ENCODE measurements around the gene EYS. TPM values are rescaled to one million over a fixed set of nuclear protein-coding genes. Genes with fewer than 3 reads are reported as not detected.

EYS gene
- total and polyA plus RNA-seq, 9 of the 15 experiments (the other 6 are each of a cell fraction or from before 2014, with no cell fraction given) = 0.03 to 0.36 (median 0.10) TPM; not detected in 2

- no peak for TF ChIP-seq BHLHE40 (IDR thresholded peaks at IDR 0.05; ENCODE audit: low read length)
- no peak for TF ChIP-seq PHB2 (IDR thresholded peaks at IDR 0.05; ENCODE audit: low read depth)
- TF ChIP-seq NUFIP1 (IDR thresholded peaks at IDR 0.05; ENCODE audit: partially characterized antibody) = no peak
- TF ChIP-seq HNRNPLL (IDR thresholded peaks at IDR 0.05; ENCODE audit: low read depth, low read length, poor library complexity, severe bottlenecking) = no peak
- TF ChIP-seq GTF3C2 (IDR thresholded peaks at IDR 0.05; ENCODE audit: borderline replicate concordance, extremely low read depth, insufficient read length) = no peak
- no peak for TF ChIP-seq CTBP1 (IDR thresholded peaks at IDR 0.05; ENCODE audit: borderline replicate concordance)
- no peak for TF ChIP-seq ESRRB (CRISPR knock-in tag; IDR thresholded peaks at IDR 0.05; ENCODE audit: borderline replicate concordance)
- no peak for TF ChIP-seq E4F1 (CRISPR knock-in tag; IDR thresholded peaks at IDR 0.05; ENCODE audit: borderline replicate concordance)
These were observed 1976.7 kb downstream of the EYS start (continued) for GRCh38 chr6:63730311-63730710.
